Sigmoid colon (tissue), 7 donors: Measurements from ENCODE around the gene P3H3. TPM values are rescaled to one million over a fixed set of nuclear protein-coding genes. Genes with fewer than 3 reads are reported as not detected.

ENCODE experiments used
- DNase-seq: peaks from one replicate; pipeline ENCODE4 v3.0.0-alpha.2; 2019
- H3K27ac ChIP-seq, 4 donors: fragments of 200-600 bp; sonication (generic); one replicate each; pipeline ENCODE4 v1.5.1; 2016 to 2019; ENCODE audit warnings: mild to moderate bottlenecking in 1 of 4
- H3K27me3 ChIP-seq, 3 donors: fragments of 200-600 bp; sonication (generic); one replicate each; pipeline ENCODE4 v1.5.1; 2019; ENCODE audit warnings: mild to moderate bottlenecking in 1 of 3
- H3K36me3 ChIP-seq, 4 donors: fragments of 200-600 bp; sonication (generic); one replicate each; pipeline ENCODE4 v1.5.1; 2016 to 2019
- H3K4me1 ChIP-seq, 4 donors: fragments of 200-600 bp; sonication (generic); one replicate each; pipeline ENCODE4 v1.5.1; 2017 to 2019
- H3K4me3 ChIP-seq, 4 donors: fragments of 200-600 bp; sonication (generic); one replicate each; pipeline ENCODE4 v1.5.1; 2017 to 2019; ENCODE audit warnings: mild to moderate bottlenecking in 2 of 4, moderate library complexity in 1 of 4
- H3K9me3 ChIP-seq, 4 donors: fragments of 200-600 bp in 3 of 4; sonication (generic) in 3 of 4; one replicate each; pipeline versions ENCODE4 v1.5.1 to v1.6.1; 2013 to 2019
- EP300 ChIP-seq, 4 donors: sonication (generic); formaldehyde crosslinking; IDR thresholded peaks; one replicate each; pipeline ENCODE4 v1.6.1; 2017; ENCODE audit warnings: antibody characterized with exemption in 4 of 4
- POLR2A ChIP-seq, 2 donors: fragments of 450-650 bp; IDR thresholded peaks; one replicate each; pipeline ENCODE4 v1.6.1; 2016; ENCODE audit warnings: antibody characterized with exemption in 2 of 2, mild to moderate bottlenecking in 2 of 2, moderate library complexity in 2 of 2
- POLR2AphosphoS5 ChIP-seq, 4 donors: sonication (generic); formaldehyde crosslinking; IDR thresholded peaks; one replicate each; pipeline ENCODE4 v1.6.1; 2017; ENCODE audit warnings: antibody characterized with exemption in 4 of 4
- WGBS, 2 donors: extraction: QIAGEN DNeasy Blood & Tissue Kit; methylation state at CpG; one replicate each; pipeline ENCODE4 v1.1.7; 2013; 5-methylcytosine and 5-hydroxymethylcytosine counted together
- intact Hi-C: fragments of 100-400 bp; cut with DNase I; formaldehyde crosslinking; loops from one replicate; pipeline ENCODE4 v1.15.1; 2023
- polyA plus RNA-seq, 3 donors: library from polyadenylated mRNA; stranded (reverse); fragments of 200-250 nt; gene quantifications; one replicate each; pipeline ENCODE4 v1.2.3, GENCODE V29; 2013
- total RNA-seq, 4 donors: library from RNA; depleted of rRNA; stranded (reverse); fragments of >200 nt; gene quantifications; one replicate each; pipeline ENCODE4 v1.1.0, GENCODE V29; 2016
- TF ChIP-seq, protein P1 (sequence below), 4 experiments: fragments of 450-650 bp in 3 of 4; fragments of 200-600 bp in 1 of 4; IDR thresholded peaks; one replicate each; pipeline ENCODE4 v1.5.1; 2016 to 2019; ENCODE audit warnings: antibody characterized with exemption in 4 of 4, mild to moderate bottlenecking in 3 of 4, moderate library complexity in 2 of 4
- donor health status: healthy with polysubstance abuse.
- donor health status: Bipolar disorder and iron deficiency.
- donor health status: healthy.

Gene P3H3
- total and polyA plus RNA-seq, 7 donors = 0.60 to 69.8 (median 16.4) TPM

DNA sequence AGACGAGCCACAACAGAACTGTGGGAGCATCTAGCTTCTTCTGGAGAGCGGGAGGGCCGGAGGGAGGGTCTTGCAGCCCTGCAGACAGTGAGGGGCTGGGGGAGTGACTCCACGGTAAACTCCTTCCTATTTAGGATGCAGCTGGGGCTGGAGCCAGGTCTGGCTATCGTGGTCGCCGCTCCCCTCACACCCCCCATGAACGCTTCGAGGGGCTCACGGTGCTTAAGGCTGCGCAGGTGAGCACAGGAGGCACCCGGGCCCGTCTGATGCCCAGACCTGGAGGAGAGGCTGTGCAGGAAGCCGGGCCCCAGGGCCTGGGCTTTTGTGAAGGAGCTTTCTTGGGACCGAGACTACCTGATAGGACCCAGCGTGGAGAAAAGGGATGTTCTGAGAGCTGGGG, 8.6 kb downstream of the P3H3 start:
- no peak for DNase-seq
- TF ChIP-seq, protein P1, sequence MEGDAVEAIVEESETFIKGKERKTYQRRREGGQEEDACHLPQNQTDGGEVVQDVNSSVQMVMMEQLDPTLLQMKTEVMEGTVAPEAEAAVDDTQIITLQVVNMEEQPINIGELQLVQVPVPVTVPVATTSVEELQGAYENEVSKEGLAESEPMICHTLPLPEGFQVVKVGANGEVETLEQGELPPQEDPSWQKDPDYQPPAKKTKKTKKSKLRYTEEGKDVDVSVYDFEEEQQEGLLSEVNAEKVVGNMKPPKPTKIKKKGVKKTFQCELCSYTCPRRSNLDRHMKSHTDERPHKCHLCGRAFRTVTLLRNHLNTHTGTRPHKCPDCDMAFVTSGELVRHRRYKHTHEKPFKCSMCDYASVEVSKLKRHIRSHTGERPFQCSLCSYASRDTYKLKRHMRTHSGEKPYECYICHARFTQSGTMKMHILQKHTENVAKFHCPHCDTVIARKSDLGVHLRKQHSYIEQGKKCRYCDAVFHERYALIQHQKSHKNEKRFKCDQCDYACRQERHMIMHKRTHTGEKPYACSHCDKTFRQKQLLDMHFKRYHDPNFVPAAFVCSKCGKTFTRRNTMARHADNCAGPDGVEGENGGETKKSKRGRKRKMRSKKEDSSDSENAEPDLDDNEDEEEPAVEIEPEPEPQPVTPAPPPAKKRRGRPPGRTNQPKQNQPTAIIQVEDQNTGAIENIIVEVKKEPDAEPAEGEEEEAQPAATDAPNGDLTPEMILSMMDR (IDR thresholded peaks at IDR 0.05) = no peak
- no peak for TF ChIP-seq POLR2A (IDR thresholded peaks at IDR 0.05)
- no peak for TF ChIP-seq POLR2AphosphoS5 (IDR thresholded peaks at IDR 0.05)
- no peak for TF ChIP-seq EP300 (IDR thresholded peaks at IDR 0.05)
- Histone ChIP-seq H3K4me1 (peaks cover 0 to 8% (median 4%) of the 10 kb centered on the region in 4 donors), H3K27ac (no peak overlapping the region), H3K9me3 (no peaks in the 10 kb centered on the region), H3K4me3 (no peak overlapping the region), H3K27me3 (no peaks in the 10 kb centered on the region), H3K36me3 (peaks cover 0 to 61% (median 3%) of the 10 kb centered on the region in 4 donors)
- 88 to 95% methylated on average over 16 of the region's 16 CpGs for WGBS, 2 donors
- intact Hi-C loops = no loop called here

DNA sequence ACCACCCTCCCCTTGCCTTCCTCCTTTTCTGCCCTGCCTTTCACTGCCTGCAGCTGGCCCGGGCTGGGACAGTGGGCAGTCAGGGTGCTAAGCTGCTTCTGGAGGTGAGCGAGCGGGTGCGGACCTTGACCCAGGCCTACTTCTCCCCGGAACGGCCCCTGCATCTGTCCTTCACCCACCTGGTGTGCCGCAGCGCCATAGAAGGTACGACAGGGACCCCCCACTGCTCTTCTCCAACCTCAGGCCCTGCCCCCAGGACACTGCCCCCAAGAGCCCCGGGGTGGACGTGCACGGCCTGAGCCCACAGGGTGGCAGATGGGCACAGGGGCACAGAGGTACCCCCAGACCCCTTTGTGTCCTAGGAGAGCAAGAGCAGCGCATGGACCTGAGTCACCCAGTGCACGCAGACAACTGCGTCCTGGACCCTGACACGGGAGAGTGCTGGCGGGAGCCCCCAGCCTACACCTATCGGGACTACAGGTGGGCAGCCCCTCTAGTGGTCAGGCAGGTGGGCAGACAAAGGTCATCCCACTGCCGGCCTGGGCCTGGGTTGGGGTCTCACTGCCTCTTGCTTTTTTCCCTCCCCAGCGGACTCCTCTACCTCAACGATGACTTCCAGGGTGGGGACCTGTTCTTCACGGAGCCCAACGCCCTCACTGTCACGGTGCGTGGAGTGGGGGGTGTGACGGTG, 9.3 kb downstream of the P3H3 start:
- intact Hi-C loops = no loop called here
- TF ChIP-seq POLR2AphosphoS5 (IDR thresholded peaks at IDR 0.05) (no peak), EP300 (IDR thresholded peaks at IDR 0.05) (no peak), POLR2A (IDR thresholded peaks at IDR 0.05) (no peak)
- TF ChIP-seq, protein P1 (IDR thresholded peaks at IDR 0.05) = no peak
- H3K4me3 ChIP-seq = no peak overlapping the region
- 91 to 92% methylated on average over 26 of the region's 26 CpGs for WGBS, 2 donors
- DNase-seq = no peak
- no peak overlapping the region for H3K27ac ChIP-seq
- H3K27me3 ChIP-seq = no peaks in the 10 kb centered on the region
- peaks cover 0 to 54% (median 2%) of the 10 kb centered on the region in 4 donors for H3K36me3 ChIP-seq
- H3K4me1 ChIP-seq = peaks cover 0 to 8% (median 4%) of the 10 kb centered on the region in 4 donors
- no peaks in the 10 kb centered on the region for H3K9me3 ChIP-seq

DNA sequence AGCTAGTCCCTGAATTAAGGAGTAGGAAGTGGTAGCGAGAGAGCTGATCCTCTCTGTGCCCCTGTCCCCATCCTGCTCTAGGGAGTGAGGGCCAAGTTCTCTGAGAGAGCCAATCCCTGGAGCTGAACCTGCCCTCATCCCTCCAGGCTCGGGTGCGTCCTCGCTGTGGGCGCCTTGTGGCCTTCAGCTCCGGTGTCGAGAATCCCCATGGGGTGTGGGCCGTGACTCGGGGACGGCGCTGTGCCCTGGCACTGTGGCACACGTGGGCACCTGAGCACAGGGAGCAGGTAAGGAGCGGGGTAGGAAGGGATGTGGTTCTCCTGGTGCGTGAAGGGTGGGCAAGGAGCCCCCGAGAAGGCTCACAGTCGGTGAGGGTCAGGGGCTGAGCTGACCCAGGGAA, 10.6 kb downstream of the P3H3 start:
- no peaks in the 10 kb centered on the region for H3K9me3 ChIP-seq
- peaks cover 0 to 50% (median 2%) of the 10 kb centered on the region in 4 donors for H3K36me3 ChIP-seq
- H3K27me3 ChIP-seq = no peaks in the 10 kb centered on the region
- intact Hi-C loops = no loop called here
- H3K27ac ChIP-seq = no peak overlapping the region
- no peaks in the 10 kb centered on the region for H3K4me1 ChIP-seq
- no peak overlapping the region for H3K4me3 ChIP-seq
- TF ChIP-seq POLR2A (IDR thresholded peaks at IDR 0.05) (no peak), EP300 (IDR thresholded peaks at IDR 0.05) (no peak), POLR2AphosphoS5 (IDR thresholded peaks at IDR 0.05) (no peak)
- TF ChIP-seq, protein P1 (IDR thresholded peaks at IDR 0.05) = no peak
- DNase-seq = no peak
- WGBS, 2 donors = 92 to 96% methylated on average over 16 of the region's 16 CpGs

DNA sequence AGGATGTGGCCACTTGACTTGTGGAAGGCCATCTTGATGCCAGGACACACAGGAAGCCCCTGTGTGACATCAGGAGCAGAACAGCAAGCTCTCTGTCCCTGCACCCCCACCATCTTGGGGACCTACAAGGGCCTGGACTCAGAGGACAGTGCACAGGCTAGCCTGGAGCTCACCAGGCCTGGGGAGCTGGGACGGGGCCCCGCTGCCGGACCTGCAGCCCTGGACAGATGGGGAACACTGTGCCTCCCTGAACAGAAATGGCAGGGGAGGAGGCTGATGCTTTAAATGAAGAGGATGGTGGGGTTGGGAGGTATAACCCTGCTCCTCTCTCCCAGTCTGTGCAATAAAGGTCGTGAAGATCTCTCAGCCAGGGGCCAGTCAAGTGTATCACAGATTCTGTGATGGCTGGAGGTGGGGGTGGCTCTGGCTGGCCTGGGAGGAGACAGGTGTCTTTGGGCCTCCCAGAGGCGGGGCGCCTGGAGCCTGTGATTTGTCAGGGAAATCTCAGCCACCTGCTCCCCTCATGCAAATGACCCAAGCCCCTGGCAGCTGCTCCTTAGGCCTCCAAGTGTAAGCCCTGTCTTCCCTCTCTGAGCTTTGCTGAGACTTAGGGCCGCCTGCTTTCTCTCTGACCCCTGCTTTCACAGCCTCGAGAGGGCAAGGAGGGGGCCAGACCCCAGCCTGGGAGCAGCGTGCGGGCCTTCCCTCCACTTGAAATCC, 11.4 kb downstream of the P3H3 start:
- 68 to 74% methylated on average over 10 of the region's 10 CpGs for WGBS, 2 donors
- H3K4me1 ChIP-seq = no peaks in the 10 kb centered on the region
- H3K4me3 ChIP-seq = no peak overlapping the region
- intact Hi-C loops = no loop called here
- H3K9me3 ChIP-seq = no peaks in the 10 kb centered on the region
- H3K27me3 ChIP-seq = no peaks in the 10 kb centered on the region
- TF ChIP-seq POLR2A (IDR thresholded peaks at IDR 0.05) = no peak
- no peak overlapping the region for H3K27ac ChIP-seq
- peaks cover 0 to 47% (median 2%) of the 10 kb centered on the region in 4 donors for H3K36me3 ChIP-seq
- no peak for DNase-seq

DNA sequence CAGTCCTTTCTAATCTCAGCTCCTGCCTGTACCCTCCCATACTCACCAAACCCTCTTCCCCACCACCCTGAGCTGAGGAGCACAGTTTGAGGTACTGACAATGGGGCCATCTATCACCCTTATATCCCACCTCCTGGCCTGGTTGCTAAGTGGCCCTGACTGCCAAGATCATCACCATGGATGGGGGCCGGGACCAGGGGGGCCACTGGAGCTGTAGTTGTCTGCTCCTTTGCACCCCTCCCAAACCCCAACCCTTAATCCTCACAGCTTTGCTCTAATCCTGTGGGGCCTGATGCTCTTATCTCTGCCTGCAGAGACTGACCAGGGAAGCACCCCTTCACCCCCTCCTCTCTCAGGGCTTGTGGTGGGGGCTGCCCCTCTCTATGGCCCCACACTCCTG, 12.1 kb downstream of the P3H3 start:
- no peak overlapping the region for H3K27ac ChIP-seq
- H3K4me1 ChIP-seq = no peaks in the 10 kb centered on the region
- H3K4me3 ChIP-seq = no peak overlapping the region
- H3K36me3 ChIP-seq = peaks cover 0 to 51% (median 4%) of the 10 kb centered on the region in 4 donors
- TF ChIP-seq POLR2A (IDR thresholded peaks at IDR 0.05) = no peak
- TF ChIP-seq EP300 (IDR thresholded peaks at IDR 0.05) = no peak
- TF ChIP-seq, protein P1 (IDR thresholded peaks at IDR 0.05) = no peak
- H3K27me3 ChIP-seq = no peaks in the 10 kb centered on the region
- DNase-seq = no peak
- WGBS, 2 donors = 78 to 91% methylated on average over 1 of the region's 1 CpG
- no peaks in the 10 kb centered on the region for H3K9me3 ChIP-seq
- intact Hi-C loops = no loop called here
